ENCODE data around the gene CDK19.
A peak's percentile ranks its signal among the peaks of the same experiment; 100 is the strongest.

Gene CDK19

GRCh38 chr6:110703010-110703905, 112.0 kb downstream of the CDK19 start:
- DNase-seq (ENCODE audit: low read depth), result no peak

- no peak for DNase-seq (ENCODE audit: low read depth)
Observed at GRCh38 chr6:110699780-110700179, 115.5 kb downstream of the CDK19 start.

- no peak for DNase-seq (ENCODE audit: low read depth)
Observed at GRCh38 chr6:110693994-110694393, 121.3 kb downstream of the CDK19 start.

- no peak for DNase-seq (ENCODE audit: low read depth)
Observed at GRCh38 chr6:110693296-110693695, 122.0 kb downstream of the CDK19 start.

GRCh38 chr6:110690916-110691315, 124.4 kb downstream of the CDK19 start:
- no peak for DNase-seq (ENCODE audit: low read depth)

GRCh38 chr6:110690106-110690654, 125.1 kb downstream of the CDK19 start:
- DNase-seq (ENCODE audit: low read depth), result no peak

GRCh38 chr6:110689275-110689935, 125.9 kb downstream of the CDK19 start:
- DNase-seq (ENCODE audit: low read depth), result no peak

GRCh38 chr6:110688661-110689268, 126.5 kb downstream of the CDK19 start:
- DNase-seq (ENCODE audit: low read depth), result no peak

GRCh38 chr6:110687326-110687725, 127.9 kb downstream of the CDK19 start:
- DNase-seq (ENCODE audit: low read depth), result no peak

GRCh38 chr6:110683241-110683640, 132.0 kb downstream of the CDK19 start:
- DNase-seq (ENCODE audit: low read depth), result no peak

GRCh38 chr6:110682460-110682853, 132.8 kb downstream of the CDK19 start:
- DNase-seq (ENCODE audit: low read depth), result peak; percentile 67

GRCh38 chr6:110681543-110682459, 133.5 kb downstream of the CDK19 start:
- DNase-seq (ENCODE audit: low read depth), result no peak

- no peak for DNase-seq (ENCODE audit: low read depth)
Observed at GRCh38 chr6:110676396-110676795, 138.9 kb downstream of the CDK19 start.

- DNase-seq (ENCODE audit: low read depth), result no peak
Observed at GRCh38 chr6:110674096-110674495, 141.2 kb downstream of the CDK19 start.

- DNase-seq (ENCODE audit: low read depth), result no peak
Observed at GRCh38 chr6:110672122-110672521, 143.1 kb downstream of the CDK19 start.

- DNase-seq (ENCODE audit: low read depth), result no peak
Observed at GRCh38 chr6:110671447-110671846, 143.8 kb downstream of the CDK19 start.

- DNase-seq (ENCODE audit: low read depth), result no peak
Observed at GRCh38 chr6:110665600-110665999, 149.7 kb downstream of the CDK19 start.

GRCh38 chr6:110664933-110665332, 150.3 kb downstream of the CDK19 start:
- peak; percentile 32 for DNase-seq (ENCODE audit: low read depth)

- no peak for DNase-seq (ENCODE audit: low read depth)
Observed at GRCh38 chr6:110662490-110663211, 152.6 kb downstream of the CDK19 start.

GRCh38 chr6:110661414-110661813, 153.9 kb downstream of the CDK19 start:
- DNase-seq (ENCODE audit: low read depth), result no peak

Measured in GM04504 (cell line).